ENCODE measurements around the gene UVSSA. TPM values are rescaled to one million over a fixed set of nuclear protein-coding genes. Genes with fewer than 3 reads are reported as not detected.
"Not testable (repeated sequence)": the region's sequence is repeated elsewhere in the genome, so short reads cannot be mapped to it uniquely, and the experiment has no call there.

Gene UVSSA
- total RNA-seq, 1 donor from 2014 or later = 6.5 TPM

DNA sequence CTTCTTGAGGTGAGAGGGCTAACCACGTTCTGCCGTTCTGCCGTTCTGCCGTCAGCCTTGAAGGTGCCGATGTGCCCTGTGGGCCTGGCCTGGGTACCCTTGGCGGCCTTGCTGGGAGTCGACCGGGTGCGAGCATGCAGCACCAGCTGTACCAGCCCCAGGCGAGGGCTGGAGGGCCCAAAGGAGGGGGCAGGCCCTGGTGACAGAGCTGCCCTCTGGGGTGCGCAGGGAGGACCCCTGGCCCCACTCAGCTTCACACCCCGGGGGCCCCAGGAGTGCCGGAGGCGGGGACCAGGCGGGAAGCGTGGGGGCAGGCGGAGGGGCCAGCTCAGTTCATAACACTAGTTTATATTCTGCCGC, 22.1 kb downstream of the UVSSA start:
- intact Hi-C loops (cut with DNase I) = no loop called here
- DNase-seq (ENCODE audit: missing footprints) = peak; percentile 46
- ATAC-seq = no peak

DNA sequence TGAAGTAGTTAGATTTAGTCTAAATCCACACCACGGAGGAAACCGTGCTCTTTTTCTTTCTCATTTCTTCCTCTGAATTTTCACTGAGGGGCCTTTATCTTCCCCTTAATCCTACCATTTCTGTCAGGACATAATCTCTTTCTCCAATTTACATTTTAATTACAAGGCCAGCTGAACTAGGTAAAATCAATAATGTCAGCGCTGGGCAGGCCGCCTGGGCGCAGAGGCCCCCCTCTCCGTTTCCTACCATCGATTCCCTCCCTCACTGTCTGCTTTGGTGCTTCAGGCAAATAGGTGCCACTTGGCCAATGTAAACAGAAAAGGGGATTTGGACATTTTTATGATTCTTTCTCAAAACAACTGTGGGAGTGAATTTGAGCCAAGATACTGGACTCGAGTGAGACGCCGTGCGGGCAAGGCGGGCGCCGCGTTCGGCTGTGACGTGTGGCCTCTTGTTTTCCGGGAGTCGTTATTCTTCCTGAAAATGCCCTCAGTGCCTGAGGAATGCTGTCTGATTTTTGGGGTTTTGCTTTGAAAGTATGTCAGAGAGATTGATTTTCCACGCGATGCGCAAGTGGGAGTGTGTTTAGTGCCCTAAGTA, 22.6 kb downstream of the UVSSA start:
- ATAC-seq (no peak), DNase-seq (ENCODE audit: missing footprints) (peak; percentile 39)
- intact Hi-C loops (cut with DNase I) = loop anchor here (5.0 kb wide), 1 partner anchor 248 kb away; no protein-coding TSS in a partner anchor

DNA sequence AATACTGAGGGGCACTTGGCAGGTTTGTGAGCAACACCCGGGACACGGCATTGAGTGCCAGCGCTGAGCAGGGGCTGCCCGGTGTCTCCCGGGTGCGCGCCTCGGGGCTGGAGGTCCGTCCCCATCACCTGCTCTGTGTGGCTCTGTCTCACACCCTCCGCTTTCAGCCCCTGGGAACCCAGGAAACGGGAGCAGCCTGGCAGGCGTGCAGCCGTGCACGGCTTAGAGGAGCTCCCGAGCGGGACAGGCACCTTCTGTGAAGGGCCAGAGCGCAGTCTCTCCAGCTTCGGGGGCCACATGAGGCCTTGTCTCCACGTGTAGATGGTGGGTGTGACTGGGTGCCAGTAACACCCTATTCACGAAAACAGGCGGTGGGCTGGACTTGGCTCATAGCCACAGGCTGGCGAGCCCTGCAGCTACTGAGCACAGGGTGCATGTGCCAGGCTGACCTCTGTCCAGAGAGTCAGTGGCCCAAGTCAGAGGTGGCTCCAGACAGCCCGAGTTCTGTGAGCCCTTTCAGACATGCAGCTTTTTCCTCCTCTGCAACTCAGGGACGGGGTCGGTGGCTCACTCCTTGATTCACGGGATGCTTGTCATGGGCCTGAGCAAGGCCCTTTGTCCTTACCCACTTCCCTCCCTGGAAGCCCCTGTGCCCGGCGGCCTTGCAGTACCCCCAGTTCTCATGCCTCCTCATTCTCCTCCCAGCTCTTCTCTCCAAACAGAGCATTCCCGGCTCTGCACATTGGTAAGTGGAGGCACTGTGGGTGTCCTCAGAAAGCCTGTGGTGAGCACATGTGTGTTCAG, 23.5 kb downstream of the UVSSA start:
- ATAC-seq = no peak
- intact Hi-C loops (cut with DNase I) = loop anchor here (5.0 kb wide), 1 partner anchor 247 kb away; no protein-coding TSS in a partner anchor
- DNase-seq (ENCODE audit: missing footprints) = no peak

GRCh38 chr4:1371176-1372165, 24.5 kb downstream of the UVSSA start:
- DNase-seq (ENCODE audit: missing footprints) (no peak), ATAC-seq (no peak)
- intact Hi-C loops (cut with DNase I) = loop anchor here (5.0 kb wide), 1 partner anchor 246 kb away; no protein-coding TSS in a partner anchor

DNA sequence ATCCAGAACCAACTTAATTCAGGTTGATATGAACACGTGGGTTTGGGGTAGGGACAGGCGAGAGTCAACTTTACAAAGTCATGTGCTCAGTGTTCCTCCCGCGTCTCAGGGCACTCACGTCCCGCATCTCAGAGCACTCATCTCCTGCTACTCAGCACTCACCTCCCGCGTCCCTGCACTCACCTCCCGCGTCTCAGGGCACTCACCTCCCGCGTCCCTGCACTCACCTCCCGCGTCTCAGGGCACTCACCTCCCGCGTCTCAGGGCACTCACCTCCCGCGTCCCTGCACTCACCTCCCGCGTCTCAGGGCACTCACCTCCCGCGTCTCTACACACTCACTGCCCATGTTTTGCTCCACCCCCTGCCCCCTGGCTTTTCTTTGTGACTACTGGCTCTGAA, 25.6 kb downstream of the UVSSA start:
- ATAC-seq; DNase-seq (ENCODE audit: missing footprints): not testable (repeated sequence)
- intact Hi-C loops (cut with DNase I) = loop anchor here (5.0 kb wide), 1 partner anchor 245 kb away; no protein-coding TSS in a partner anchor

DNA sequence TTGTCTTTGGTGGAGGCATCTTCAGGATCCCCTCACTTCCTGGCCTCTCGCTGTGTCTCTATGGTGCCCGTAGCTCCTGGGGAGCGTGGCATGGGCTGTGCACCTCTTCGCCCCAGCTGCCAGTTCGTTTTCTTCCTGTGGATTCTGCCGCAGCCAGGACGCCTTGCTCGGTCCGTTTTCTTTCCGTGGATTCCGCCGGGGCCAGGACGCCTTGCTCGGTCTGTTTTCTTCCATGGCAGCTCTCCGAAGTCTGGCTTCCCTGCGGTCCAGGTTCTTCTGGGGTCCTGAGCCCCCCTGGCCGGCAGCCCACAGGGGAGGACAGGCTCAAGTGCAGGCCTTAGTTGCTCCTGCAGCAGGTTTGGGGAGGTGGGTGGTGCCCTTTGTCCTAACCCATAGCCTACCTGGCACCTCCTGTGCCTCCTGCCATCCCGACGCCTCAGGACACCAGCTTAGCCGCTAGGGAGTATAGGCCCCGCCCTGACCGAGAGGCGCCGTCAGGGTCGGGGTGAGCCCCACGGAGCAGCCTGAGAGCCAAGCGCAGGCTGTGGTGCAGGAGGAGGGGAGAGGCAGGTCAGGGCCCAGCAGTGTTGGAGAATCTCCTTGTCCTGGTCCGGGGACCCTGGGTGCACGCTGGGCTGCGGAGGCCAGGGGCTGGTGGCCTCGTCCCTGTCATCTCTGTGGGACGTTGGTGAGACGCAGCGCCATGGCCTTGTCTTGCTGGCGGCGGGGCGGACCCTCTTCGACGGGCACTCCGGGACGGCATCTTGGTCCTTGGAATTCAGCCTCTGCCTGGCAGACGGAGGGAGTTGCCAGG, 27.1 kb downstream of the UVSSA start:
- DNase-seq (ENCODE audit: missing footprints) (no peak), ATAC-seq (no peak)
- intact Hi-C loops (cut with DNase I) = loop anchor here (5.0 kb wide), 1 partner anchor 243 kb away; no protein-coding TSS in a partner anchor

DNA sequence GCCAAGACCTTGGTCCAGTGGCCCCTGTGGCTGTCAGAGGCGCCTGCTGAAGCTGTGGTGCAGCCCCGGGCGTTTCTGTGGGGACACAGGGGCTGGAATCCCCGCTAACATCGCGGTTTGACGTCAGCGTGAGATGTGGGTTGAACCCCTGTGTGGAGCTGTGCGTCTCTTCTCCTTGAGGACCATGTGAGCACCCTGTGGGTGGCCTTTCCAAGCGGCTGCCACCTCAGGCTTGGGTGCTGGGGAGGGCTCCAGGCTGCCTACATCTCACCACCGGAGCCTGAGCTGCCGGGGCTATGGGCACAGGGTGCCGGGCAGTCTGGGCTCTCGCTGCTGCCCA, 27.7 kb downstream of the UVSSA start:
- no peak for ATAC-seq
- no peak for DNase-seq (ENCODE audit: missing footprints)
- intact Hi-C loops (cut with DNase I) = loop anchor here (5.0 kb wide), 1 partner anchor 243 kb away; no protein-coding TSS in a partner anchor

DNA sequence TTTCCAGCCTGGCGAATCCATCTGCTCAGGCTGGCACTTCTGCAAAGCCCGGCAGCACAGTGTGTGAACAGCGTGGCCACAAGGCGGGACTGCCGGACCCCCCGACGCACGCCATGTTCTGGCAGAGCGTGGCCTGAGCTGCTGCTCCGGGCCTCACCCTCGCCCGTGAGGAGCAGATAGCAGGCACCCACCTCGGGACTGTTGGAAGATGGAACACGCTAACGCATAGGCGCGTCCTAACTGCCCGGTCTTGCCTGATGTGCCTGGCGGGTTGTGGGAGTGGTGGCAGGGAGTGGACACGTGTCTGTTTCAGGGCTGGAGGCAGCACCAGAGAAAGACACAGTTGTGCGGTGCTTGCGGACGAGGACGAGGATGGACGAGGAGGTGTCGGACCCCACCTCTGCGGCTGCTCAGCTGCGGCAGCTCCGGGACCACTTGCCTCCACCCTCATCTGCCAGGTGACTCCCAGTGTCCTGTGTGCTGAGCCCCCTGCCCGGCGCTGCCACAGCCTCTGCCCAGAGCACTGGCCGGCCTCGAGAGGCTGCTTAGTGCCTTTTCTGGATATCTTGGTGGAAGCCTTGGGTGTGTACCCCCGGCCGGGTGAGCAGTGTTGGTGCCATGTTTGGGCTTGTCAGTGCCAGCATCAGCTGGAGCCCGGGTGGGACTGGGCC, 28.2 kb downstream of the UVSSA start:
- DNase-seq (ENCODE audit: missing footprints) (no peak), ATAC-seq (no peak)
- intact Hi-C loops (cut with DNase I) = no loop called here

GRCh38 chr4:1375761-1376322, 28.8 kb downstream of the UVSSA start:
- ATAC-seq (no peak), DNase-seq (ENCODE audit: missing footprints) (no peak)
- intact Hi-C loops (cut with DNase I) = no loop called here

GRCh38 chr4:1376391-1376840, 29.4 kb downstream of the UVSSA start:
- DNase-seq (ENCODE audit: missing footprints) (no peak), ATAC-seq (no peak)
- intact Hi-C loops (cut with DNase I) = no loop called here

GRCh38 chr4:1376841-1377605, 30.0 kb downstream of the UVSSA start:
- DNase-seq (ENCODE audit: missing footprints) = no peak
- intact Hi-C loops (cut with DNase I) = no loop called here
- no peak for ATAC-seq

DNA sequence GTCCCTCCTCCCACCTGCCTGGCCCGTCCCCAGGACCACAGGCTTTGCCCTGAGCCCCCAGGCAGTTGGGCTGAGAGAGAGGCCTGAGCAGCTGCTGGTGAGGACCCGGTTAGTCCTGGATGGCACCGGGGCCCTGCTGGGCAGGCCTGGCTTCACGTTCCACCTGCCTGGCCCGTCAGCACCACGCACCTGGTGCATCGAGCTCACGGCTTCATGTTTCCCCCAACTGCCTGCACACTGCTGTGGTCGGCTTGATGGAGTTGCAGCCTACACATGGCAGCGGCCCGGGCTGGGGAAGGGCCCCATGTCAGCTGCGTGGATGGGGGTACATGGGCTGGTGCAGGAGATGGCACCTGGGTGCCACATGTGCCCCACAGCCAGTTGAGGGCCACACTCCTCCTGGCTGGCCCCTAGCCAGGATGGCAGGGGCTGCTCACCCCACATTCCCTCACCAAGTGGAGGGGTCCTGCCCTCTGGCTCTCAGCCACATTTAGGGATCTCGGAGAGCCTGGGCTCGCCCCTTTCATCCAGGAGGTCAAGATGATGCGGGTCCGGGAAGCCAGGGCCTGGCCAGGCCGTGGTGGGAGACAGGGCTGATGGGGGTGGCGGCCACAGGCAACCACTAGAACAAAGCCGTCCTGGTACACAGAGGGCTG, 30.7 kb downstream of the UVSSA start:
- peak; percentile 45 for DNase-seq (ENCODE audit: missing footprints)
- ATAC-seq = no peak
- intact Hi-C loops (cut with DNase I) = no loop called here

DNA sequence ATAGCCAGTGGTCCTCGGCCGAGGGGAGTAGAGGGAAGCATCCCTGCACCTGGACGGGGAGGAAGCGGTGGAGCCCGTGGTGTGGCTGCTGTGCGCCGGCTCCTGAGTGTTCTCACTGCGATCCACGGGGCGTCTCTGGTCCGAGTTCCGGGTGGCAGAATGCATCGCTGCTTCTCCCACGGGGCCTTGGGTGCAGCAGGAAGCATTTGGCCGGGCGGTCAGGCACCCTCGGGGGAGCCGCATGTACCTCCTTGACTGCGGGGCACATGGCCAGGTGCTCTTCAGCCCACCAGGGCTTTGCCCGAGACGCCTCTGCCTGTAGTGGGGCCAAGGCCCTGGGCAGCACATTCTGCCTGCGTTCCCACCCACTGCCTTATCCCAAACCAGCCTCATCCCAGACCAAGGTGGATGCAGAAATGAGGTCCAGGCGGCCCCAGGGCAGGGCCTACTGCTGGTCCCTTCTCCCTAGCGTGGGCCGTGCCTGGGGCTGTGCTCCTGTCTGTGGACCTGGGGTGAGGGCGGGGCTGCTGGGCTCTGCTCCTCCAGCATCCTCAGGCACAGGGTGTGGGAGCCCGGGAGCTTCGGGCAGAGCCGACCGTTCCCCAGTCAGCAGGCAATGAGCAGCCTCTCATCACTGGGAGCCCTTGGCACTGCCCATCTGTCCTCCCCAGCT, 31.7 kb downstream of the UVSSA start:
- ATAC-seq (no peak), DNase-seq (ENCODE audit: missing footprints) (peak; percentile 61)
- intact Hi-C loops (cut with DNase I) = no loop called here

DNA sequence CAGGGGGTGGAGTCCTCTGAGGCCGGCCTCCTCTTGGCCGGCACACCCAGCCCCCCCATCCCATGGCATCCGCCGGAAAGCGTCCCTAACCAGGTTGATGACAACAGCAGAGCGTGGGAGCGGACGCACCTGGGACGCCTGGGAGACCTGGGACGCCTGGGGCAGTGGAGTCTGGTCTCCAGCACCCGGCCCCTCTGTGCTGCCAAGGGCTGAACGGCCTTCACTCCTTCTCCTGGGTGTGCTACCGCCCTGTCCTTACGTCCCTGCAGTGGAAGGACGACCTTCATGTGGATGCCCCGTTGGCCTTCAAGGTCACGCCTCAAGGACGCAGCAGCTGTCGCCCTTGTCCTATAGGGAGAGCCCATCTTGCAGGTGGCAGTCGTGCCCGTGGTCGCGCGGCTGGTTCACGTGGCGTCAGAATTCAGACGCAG, 32.4 kb downstream of the UVSSA start:
- intact Hi-C loops (cut with DNase I) = no loop called here
- peak; percentile 44 for DNase-seq (ENCODE audit: missing footprints)
- ATAC-seq = no peak

DNA sequence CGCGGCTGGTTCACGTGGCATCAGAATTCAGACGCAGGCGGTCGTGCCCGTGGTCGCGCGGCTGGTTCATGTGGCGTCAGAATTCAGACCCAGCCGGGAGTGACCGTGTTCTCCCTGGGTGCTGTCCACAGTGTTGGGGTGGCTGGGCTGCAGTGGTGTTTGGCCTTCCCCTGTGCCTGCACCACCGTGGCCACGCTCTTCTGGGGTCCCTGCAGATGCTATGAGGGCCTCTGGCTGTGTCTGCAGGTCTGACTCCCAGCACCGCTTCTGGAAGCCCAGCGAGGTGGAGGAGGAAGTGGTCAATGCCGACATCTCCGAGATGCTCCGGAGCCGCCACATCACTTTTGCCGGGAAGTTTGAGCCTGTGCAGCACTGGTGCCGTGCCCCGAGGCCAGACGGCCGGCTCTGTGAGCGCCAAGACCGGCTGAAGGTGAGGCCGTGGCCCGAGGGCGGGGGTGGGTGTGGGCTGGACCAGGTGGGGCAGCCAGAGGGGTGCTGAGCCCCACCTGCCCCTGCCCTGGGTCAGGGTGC, 32.9 kb downstream of the UVSSA start:
- intact Hi-C loops (cut with DNase I) = no loop called here
- no peak for DNase-seq (ENCODE audit: missing footprints)
- no peak for ATAC-seq
